ENCODE measurements around the gene LRRFIP1. TPM values are rescaled to one million over a fixed set of nuclear protein-coding genes. Genes with fewer than 3 reads are reported as not detected.
"Not testable (repeated sequence)": the region's sequence is repeated elsewhere in the genome, so short reads cannot be mapped to it uniquely, and the experiment has no call there.

LRRFIP1 gene
- total RNA-seq, 1 donor from 2014 or later, result 37.1 TPM

GRCh38 chr2:237774811-237775553, 147.6 kb downstream of the LRRFIP1 start:
- peak; percentile 73 for TF ChIP-seq CTCF (conservative IDR thresholded peaks at IDR 0.05)
- H3K4me3 Mint-ChIP-seq, result no peak overlapping the region
- H3K27ac Mint-ChIP-seq (ENCODE audit: unreplicated experiment), result peak overlapping the region; percentile 76
- peaks cover 31% of the 10 kb centered on the region for H3K36me3 Mint-ChIP-seq (ENCODE audit: low read depth)
- no peaks in the 10 kb centered on the region for H3K27me3 Mint-ChIP-seq (ENCODE audit: low read depth)
- H3K4me1 Mint-ChIP-seq, result peaks cover 11% of the 10 kb centered on the region
- peak; percentile 59 for DNase-seq (ENCODE audit: low read depth, low spot score)
- H3K9me3 Mint-ChIP-seq, result no peaks in the 10 kb centered on the region

GRCh38 chr2:237779521-237779920, 152.1 kb downstream of the LRRFIP1 start:
- Mint-ChIP-seq H3K27me3 (ENCODE audit: low read depth) (no peaks in the 10 kb centered on the region), H3K9me3 (no peaks in the 10 kb centered on the region), H3K4me1 (no peaks in the 10 kb centered on the region), H3K27ac (ENCODE audit: unreplicated experiment) (peak overlapping the region; percentile 22), H3K36me3 (ENCODE audit: low read depth) (peaks cover 43% of the 10 kb centered on the region), H3K4me3 (no peak overlapping the region)
- no peak for TF ChIP-seq CTCF (conservative IDR thresholded peaks at IDR 0.05)
- no peak for DNase-seq (ENCODE audit: low read depth, low spot score)

GRCh38 chr2:237782181-237782580, 154.8 kb downstream of the LRRFIP1 start:
- H3K36me3 Mint-ChIP-seq (ENCODE audit: low read depth), result peaks cover 46% of the 10 kb centered on the region
- no peak overlapping the region for H3K4me3 Mint-ChIP-seq
- no peak for DNase-seq (ENCODE audit: low read depth, low spot score)
- H3K9me3 Mint-ChIP-seq, result peaks cover 8% of the 10 kb centered on the region
- H3K4me1 Mint-ChIP-seq, result no peaks in the 10 kb centered on the region
- no peaks in the 10 kb centered on the region for H3K27me3 Mint-ChIP-seq (ENCODE audit: low read depth)
- TF ChIP-seq CTCF (conservative IDR thresholded peaks at IDR 0.05), result no peak
- H3K27ac Mint-ChIP-seq (ENCODE audit: unreplicated experiment), result no peak overlapping the region

GRCh38 chr2:237783678-237784077, 156.3 kb downstream of the LRRFIP1 start:
- not testable (repeated sequence) for H3K27me3 Mint-ChIP-seq (ENCODE audit: low read depth); H3K4me3 Mint-ChIP-seq; DNase-seq (ENCODE audit: low read depth, low spot score); H3K4me1 Mint-ChIP-seq; H3K27ac Mint-ChIP-seq (ENCODE audit: unreplicated experiment)
- Mint-ChIP-seq H3K36me3 (ENCODE audit: low read depth) (peaks cover 46% of the 10 kb centered on the region), H3K9me3 (peaks cover 13% of the 10 kb centered on the region)

- H3K4me3 Mint-ChIP-seq, result no peak overlapping the region
- no peaks in the 10 kb centered on the region for H3K4me1 Mint-ChIP-seq
- peaks cover 13% of the 10 kb centered on the region for H3K9me3 Mint-ChIP-seq
- H3K27me3 Mint-ChIP-seq (ENCODE audit: low read depth), result no peaks in the 10 kb centered on the region
- DNase-seq (ENCODE audit: low read depth, low spot score), result no peak
- peaks cover 42% of the 10 kb centered on the region for H3K36me3 Mint-ChIP-seq (ENCODE audit: low read depth)
- TF ChIP-seq CTCF (conservative IDR thresholded peaks at IDR 0.05), result no peak
- H3K27ac Mint-ChIP-seq (ENCODE audit: unreplicated experiment), result no peak overlapping the region
Measured at GRCh38 chr2:237786936-237787335, 159.5 kb downstream of the LRRFIP1 start.

GRCh38 chr2:237790353-237790752, 163.0 kb downstream of the LRRFIP1 start:
- DNase-seq (ENCODE audit: low read depth, low spot score), result no peak
- peaks cover 13% of the 10 kb centered on the region for H3K9me3 Mint-ChIP-seq
- TF ChIP-seq CTCF (conservative IDR thresholded peaks at IDR 0.05), result no peak
- no peak overlapping the region for H3K4me3 Mint-ChIP-seq
- no peaks in the 10 kb centered on the region for H3K4me1 Mint-ChIP-seq
- no peak overlapping the region for H3K27ac Mint-ChIP-seq (ENCODE audit: unreplicated experiment)
- H3K36me3 Mint-ChIP-seq (ENCODE audit: low read depth), result peaks cover 24% of the 10 kb centered on the region
- no peaks in the 10 kb centered on the region for H3K27me3 Mint-ChIP-seq (ENCODE audit: low read depth)

All from neural crest cell (in vitro differentiated cells).